CD4-positive, alpha-beta T cell treated with Interleukin-4 for 4 hours (primary cell): Measurements from ENCODE around the gene AAGAB.

Experiments
- DNase-seq: peaks from one replicate; pipeline ENCODE4 v3.0.0-alpha.2; 2020

AAGAB gene

GRCh38 chr15:67186226-67186649 is 68.2 kb downstream of the AAGAB start:
- no peak for DNase-seq

GRCh38 chr15:67185621-67186225 is 68.7 kb downstream of the AAGAB start:
- DNase-seq: no peak

GRCh38 chr15:67185051-67185450 is 69.4 kb downstream of the AAGAB start:
- no peak for DNase-seq

GRCh38 chr15:67184208-67184925 is 70.1 kb downstream of the AAGAB start:
- DNase-seq: no peak

GRCh38 chr15:67183443-67184169 is 70.9 kb downstream of the AAGAB start:
- DNase-seq: no peak

- DNase-seq: no peak
Observed at GRCh38 chr15:67181221-67181639, 73.2 kb downstream of the AAGAB start.

- DNase-seq: no peak
Observed at GRCh38 chr15:67180514-67181191, 73.8 kb downstream of the AAGAB start.

GRCh38 chr15:67180035-67180434 is 74.4 kb downstream of the AAGAB start:
- DNase-seq: no peak

- no peak for DNase-seq
Observed at GRCh38 chr15:67179411-67179995, 75.0 kb downstream of the AAGAB start.

GRCh38 chr15:67178569-67179210 is 75.8 kb downstream of the AAGAB start:
- DNase-seq: no peak

- no peak for DNase-seq
Observed at GRCh38 chr15:67177752-67178151, 76.7 kb downstream of the AAGAB start.

GRCh38 chr15:67176195-67176971 is 78.1 kb downstream of the AAGAB start:
- DNase-seq: no peak

GRCh38 chr15:67175643-67176071 is 78.8 kb downstream of the AAGAB start:
- DNase-seq: no peak

- no peak for DNase-seq
Observed at GRCh38 chr15:67174864-67175573, 79.4 kb downstream of the AAGAB start.

GRCh38 chr15:67174446-67174845 is 80.0 kb downstream of the AAGAB start:
- no peak for DNase-seq

- DNase-seq: no peak
Observed at GRCh38 chr15:67173786-67174185, 80.7 kb downstream of the AAGAB start.

GRCh38 chr15:67173005-67173404 is 81.5 kb downstream of the AAGAB start:
- no peak for DNase-seq

- no peak for DNase-seq
Observed at GRCh38 chr15:67172172-67172571, 82.3 kb downstream of the AAGAB start.

GRCh38 chr15:67171471-67171870 is 83.0 kb downstream of the AAGAB start:
- DNase-seq: no peak

GRCh38 chr15:67170143-67170925 is 84.1 kb downstream of the AAGAB start:
- DNase-seq: no peak
